Coronary artery (tissue), 2 donors: ENCODE results near the gene KLHDC4.
"Not testable (repeated sequence)": the region's sequence is repeated elsewhere in the genome, so short reads cannot be mapped to it uniquely, and the experiment has no call there.

Source experiments
- DNase-seq: peaks from one replicate; pipeline ENCODE4 v3.0.0-alpha.2; 2017; ENCODE audit warnings: low spot score
- H3K27ac ChIP-seq, 2 donors: fragments of 200-600 bp; sonication (generic); one replicate each; pipeline ENCODE4 v1.5.1; 2016 to 2019
- H3K4me3 ChIP-seq: fragments of 200-600 bp; sonication (generic); 2 replicates; pipeline ENCODE4 v1.5.1; 2016; ENCODE audit warnings: mild to moderate bottlenecking, moderate library complexity
- CTCF ChIP-seq: fragments of 200-600 bp; sonication (generic); IDR thresholded peaks from one replicate; pipeline ENCODE4 v1.5.1; 2019; ENCODE audit warnings: antibody characterized with exemption

KLHDC4 gene

GRCh38 chr16:87765776-87766484, at the start of gene KLHDC4:
Gene KLHDC4 (minus strand): TSS chr16:87765986. CDS start chr16:87765890, 96 bp downstream.
- TF ChIP-seq CTCF, result no peak
- peak; percentile 90 for DNase-seq
- Histone ChIP-seq H3K4me3 (peak within 1 kb of the TSS; percentile 91), H3K27ac (peak within 1 kb of the TSS; percentile 86 to 89)

- H3K4me3 ChIP-seq, result no peak overlapping the region
- no peak for DNase-seq
- TF ChIP-seq CTCF, result no peak
- H3K27ac ChIP-seq, result no peak overlapping the region
Measured at GRCh38 chr16:87815567-87815966, 49.8 kb upstream of the KLHDC4 start.

GRCh38 chr16:87812200-87812656, 46.4 kb upstream of the KLHDC4 start:
- TF ChIP-seq CTCF, result no peak
- DNase-seq, result no peak
- H3K4me3 ChIP-seq, result no peak overlapping the region
- H3K27ac ChIP-seq, result no peak overlapping the region

- H3K27ac ChIP-seq, H3K4me3 ChIP-seq, DNase-seq: not testable (repeated sequence)
Measured at GRCh38 chr16:87811454-87811853, 45.7 kb upstream of the KLHDC4 start.

GRCh38 chr16:87809150-87809902, 43.5 kb upstream of the KLHDC4 start:
- no peak for DNase-seq
- H3K27ac ChIP-seq, result no peak overlapping the region
- no peak overlapping the region for H3K4me3 ChIP-seq
- no peak for TF ChIP-seq CTCF

GRCh38 chr16:87808108-87808507, 42.3 kb upstream of the KLHDC4 start:
- DNase-seq, result no peak
- H3K27ac ChIP-seq, result no peak overlapping the region
- no peak overlapping the region for H3K4me3 ChIP-seq
- no peak for TF ChIP-seq CTCF

- H3K27ac ChIP-seq, result no peak overlapping the region
- no peak for TF ChIP-seq CTCF
- no peak for DNase-seq
- H3K4me3 ChIP-seq, result peak overlapping the region; percentile 66
Measured at GRCh38 chr16:87806641-87807546, 41.1 kb upstream of the KLHDC4 start.
